IMR-90 (cell line): ENCODE data around the gene ADGRA1. TPM values are rescaled to one million over a fixed set of nuclear protein-coding genes. Genes with fewer than 3 reads are reported as not detected.

Experiments used
- ATAC-seq: fragments of 200-7000 bp; cut with Tn5 transposase; 2 replicates; pipeline ENCODE4 v1.9.1; 2020; ENCODE audit warnings: low read depth, mild to moderate bottlenecking, moderate library complexity
- BruUV-seq: library from RNA; stranded (reverse); fragments of 400-500 nt; replicated peaks from 2 replicates; lab custom pipeline; 2021; lab: Mats Ljungman, UMichigan
- CTCF ChIA-PET: fragments of 300-600 bp; formaldehyde crosslinking; extraction: SDS; loops from one replicate; lab custom pipeline; 2021; ENCODE audit warnings: antibody characterized with exemption; lab: Yijun Ruan, JAX
- POLR2A ChIA-PET: fragments of 300-600 bp; sonication (Branson Sonifier 250); formaldehyde crosslinking; loops from one replicate; lab custom pipeline; 2022; ENCODE audit warnings: antibody characterized with exemption; ENCODE audit not compliant: unreplicated experiment; lab: Charles Lee
- DNase-seq: peaks from one replicate; pipeline ENCODE4 v3.0.0; 2013
- H2AFZ ChIP-seq: replicated peaks from 2 replicates; pipeline ENCODE3; 2013; ENCODE audit warnings: low read length, mild to moderate bottlenecking; ENCODE audit not compliant: poor library complexity
- H2AK5ac ChIP-seq: 2 replicates; pipeline ENCODE4 v1.6.1; 2013; ENCODE audit warnings: low read depth, low read length, inconsistent platforms
- H2AK9ac ChIP-seq: replicated peaks from 2 replicates; pipeline ENCODE3; 2013; ENCODE audit warnings: mild to moderate bottlenecking, low read depth, low read length, moderate library complexity; ENCODE audit not compliant: poor library complexity
- H2BK120ac ChIP-seq: 2 replicates; pipeline ENCODE4 v1.6.1; 2013; ENCODE audit warnings: low read depth, low read length, inconsistent platforms
- H2BK15ac ChIP-seq: 3 replicates; pipeline ENCODE4 v1.6.1; 2013; ENCODE audit warnings: low read depth, low read length, inconsistent platforms
- H2BK20ac ChIP-seq: 2 replicates; pipeline ENCODE4 v1.6.1; 2013; ENCODE audit warnings: low read depth, mild to moderate bottlenecking, inconsistent platforms, low read length, moderate library complexity
- H2BK5ac ChIP-seq: 2 replicates; pipeline ENCODE4 v1.6.1; 2013; ENCODE audit warnings: mild to moderate bottlenecking, low read depth, low read length, inconsistent platforms; ENCODE audit not compliant: poor library complexity, severe bottlenecking
- H3K14ac ChIP-seq: replicated peaks from 2 replicates; pipeline ENCODE4 v1.6.1; 2013; ENCODE audit warnings: low read depth, low read length, inconsistent platforms
- H3K18ac ChIP-seq: 2 replicates; pipeline ENCODE4 v1.6.1; 2013; ENCODE audit warnings: low read depth, low read length, control low read depth
- H3K23ac ChIP-seq: 2 replicates; pipeline ENCODE4 v1.6.1; 2013; ENCODE audit warnings: low read depth, low read length, inconsistent platforms
- H3K27ac ChIP-seq: 2 replicates; pipeline ENCODE4 v1.5.1; 2013; ENCODE audit warnings: mild to moderate bottlenecking, control low read depth, low read length; ENCODE audit not compliant: insufficient read depth
- H3K27me3 ChIP-seq: 2 replicates; pipeline ENCODE4 v1.6.1; 2013; ENCODE audit warnings: low read length; ENCODE audit not compliant: control insufficient read depth, insufficient read depth
- H3K36me3 ChIP-seq: 2 replicates; pipeline ENCODE4 v1.6.1; 2013; ENCODE audit warnings: low read length, mixed read lengths; ENCODE audit not compliant: control insufficient read depth, insufficient read depth
- H3K4ac ChIP-seq: 2 replicates; pipeline ENCODE4 v1.6.1; 2013; ENCODE audit warnings: low read depth, low read length, inconsistent platforms
- H3K4me1 ChIP-seq: 2 replicates; pipeline ENCODE4 v1.6.1; 2013; ENCODE audit warnings: low read length, mixed read lengths; ENCODE audit not compliant: control insufficient read depth, insufficient read depth
- H3K4me2 ChIP-seq: 2 replicates; pipeline ENCODE4 v1.6.1; 2013; ENCODE audit warnings: low read depth, mild to moderate bottlenecking, control low read depth, low read length, moderate library complexity
- H3K4me3 ChIP-seq: 2 replicates; pipeline ENCODE4 v1.5.1; 2013; ENCODE audit warnings: low read depth, mild to moderate bottlenecking, control low read depth, low read length, moderate library complexity; ENCODE audit not compliant: insufficient read depth
- H3K56ac ChIP-seq: 2 replicates; pipeline ENCODE4 v1.6.1; 2013; ENCODE audit warnings: low read length, inconsistent platforms; ENCODE audit not compliant: insufficient read depth; ENCODE audit errors: extremely low read depth
- H3K79me1 ChIP-seq, 2 experiments: 2 replicates each; pipeline ENCODE4 v1.6.1; 2013; ENCODE audit warnings: low read length in 2 of 2, inconsistent platforms in 1 of 2, low read depth in 1 of 2
- H3K9ac ChIP-seq: 2 replicates; pipeline ENCODE4 v1.6.1; 2013; ENCODE audit warnings: low read depth, low read length, control low read depth
- H3K9me1 ChIP-seq: 2 replicates; pipeline ENCODE4 v1.6.1; 2013; ENCODE audit warnings: low read length, inconsistent platforms; ENCODE audit not compliant: insufficient read depth
- H3K9me3 ChIP-seq: 2 replicates; pipeline ENCODE4 v1.6.1; 2013; ENCODE audit warnings: low read length; ENCODE audit not compliant: control insufficient read depth, insufficient read depth
- H4K20me1 ChIP-seq: 2 replicates; pipeline ENCODE4 v1.6.1; 2013; ENCODE audit warnings: low read length, inconsistent platforms; ENCODE audit not compliant: insufficient read depth
- H4K5ac ChIP-seq: 2 replicates; pipeline ENCODE4 v1.6.1; 2013; ENCODE audit warnings: mild to moderate bottlenecking, low read depth, low read length, control low read depth
- H4K8ac ChIP-seq, 2 experiments: 2 replicates each; pipeline ENCODE4 v1.6.1; 2013; ENCODE audit warnings: low read depth in 2 of 2, low read length in 2 of 2, control low read depth in 1 of 2, inconsistent platforms in 1 of 2
- H4K91ac ChIP-seq: 2 replicates; pipeline ENCODE4 v1.6.1; 2013; ENCODE audit warnings: low read depth, low read length, inconsistent platforms; ENCODE audit not compliant: insufficient read depth
- FOS ChIP-seq: fragments of 150-350 bp; IDR thresholded peaks from 2 replicates; pipeline ENCODE4 v1.6.1; 2016; ENCODE audit warnings: low read depth, low read length
- whole genome bisulfite sequencing, 2 experiments: methylation state at CpG; one replicate each; pipeline versions ENCODE4 v1.1.5 to v1.1.7; 2013; ENCODE audit warnings: missing lambda C conversion rate in 2 of 2; ENCODE audit not compliant: insufficient read length in 1 of 2; ENCODE audit errors: extremely low coverage in 2 of 2; 5-methylcytosine and 5-hydroxymethylcytosine counted together
- dilution Hi-C: fragments of 300-500 bp; cut with HindIII; formaldehyde crosslinking; loops from one replicate; pipeline ENCODE4 v1.14.3; 2018; ENCODE audit warnings: low sequenced_read_pairs; ENCODE audit not compliant: unreplicated experiment
- in situ Hi-C: fragments of 300-500 bp; cut with MboI; formaldehyde crosslinking; loops from 3 replicates; pipeline ENCODE4 v1.14.3; 2019; ENCODE audit warnings: low sequenced_read_pairs, inconsistent platforms, mixed read lengths
- intact Hi-C: fragments of 100-400 bp; cut with micrococcal nuclease; formaldehyde crosslinking; loops from 2 replicates; pipeline ENCODE4 v1.10.0; 2022
- polyA plus RNA-seq, 3 experiments: library from polyadenylated mRNA; depleted of rRNA; stranded (reverse); fragments of >200 nt; gene quantifications; 2 replicates each; pipeline ENCODE4 v1.2.3, GENCODE V29; 2012; ENCODE audit warnings: low replicate concordance in 1 of 3
- total RNA-seq: library from RNA; depleted of rRNA; stranded (reverse); fragments of >200 nt; gene quantifications from 2 replicates; pipeline ENCODE4 v1.2.3, GENCODE V29; 2012

Gene ADGRA1
- total and polyA plus RNA-seq, 2 of the 4 experiments (the other 2 are of a cell fraction), result not detected

- BruUV-seq, result no TSS peak
- in situ Hi-C loops (no loop called here), dilution Hi-C loops (no loop called here), intact Hi-C loops (no loop called here)
- Histone ChIP-seq H3K4me3 (no peak overlapping the region), H4K20me1 (no peaks in the 10 kb centered on the region), H3K27ac (no peak overlapping the region), H2BK5ac (no peak overlapping the region), H2AK9ac (no peak overlapping the region), H4K5ac (no peak overlapping the region), H4K91ac (no peak overlapping the region), H2BK120ac (no peak overlapping the region), H2AK5ac (no peak overlapping the region), H2BK20ac (no peak overlapping the region), H3K79me1 (no peaks in the 10 kb centered on the region), H2AFZ (no peak overlapping the region), H3K18ac (no peak overlapping the region), H3K56ac (no peak overlapping the region), H3K36me3 (no peaks in the 10 kb centered on the region), H3K4ac (no peak overlapping the region), H3K9me1 (no peaks in the 10 kb centered on the region), H3K4me2 (no peak overlapping the region), H3K9me3 (no peaks in the 10 kb centered on the region; the same call in 1 of the 2 replicates), H3K14ac (no peak overlapping the region), H3K27me3 (peaks cover 42% of the 10 kb centered on the region), H3K23ac (no peak overlapping the region), H3K4me1 (no peaks in the 10 kb centered on the region), H2BK15ac (no peak overlapping the region), H3K9ac (no peak overlapping the region), H4K8ac (no peak overlapping the region)
- POLR2A ChIA-PET, result no interaction called here
- 46% methylated on average over 2 of the region's 12 CpGs; no CpG with 5 or more reads in 1 of the 2 experiments for WGBS, 2 experiments
- DNase-seq (no peak), ATAC-seq (no peak)
- TF ChIP-seq FOS, result no peak
- CTCF ChIA-PET, result no interaction called here
These were observed 1.5 kb upstream of the ADGRA1 start for GRCh38 chr10:133086247-133086646.
